Central memory CD8-positive, alpha-beta T cell (primary cell): Measurements from ENCODE around the gene PHACTR3.

Experiments used
- ATAC-seq: fragments of 150-1000 bp; cut with Tn5 transposase; replicated peaks from 2 replicates; pipeline ENCODE4 v1.10.0; 2022; ENCODE audit warnings: mild to moderate bottlenecking, moderate FRiP score, moderate number of reproducible peaks; ENCODE audit not compliant: poor library complexity, severe bottlenecking; ENCODE audit errors: extremely low read depth
- DNase-seq, 2 donors: peaks; one replicate each; pipeline ENCODE4 v3.0.0; 2021; ENCODE audit warnings: low spot score in 2 of 2
- H3K27ac Mint-ChIP-seq: one replicate; pipeline ENCODE4 v1.8.0; 2022; ENCODE audit warnings: low read depth, mild to moderate bottlenecking, moderate library complexity, mixed read lengths
- H3K27me3 Mint-ChIP-seq: one replicate; pipeline ENCODE4 v1.8.0; 2022; ENCODE audit warnings: mixed read lengths
- H3K36me3 Mint-ChIP-seq: one replicate; pipeline ENCODE4 v1.8.0; 2022; ENCODE audit warnings: mild to moderate bottlenecking, moderate library complexity, mixed read lengths; ENCODE audit not compliant: insufficient read depth
- H3K4me1 Mint-ChIP-seq: one replicate; pipeline ENCODE4 v1.8.0; 2022; ENCODE audit warnings: mixed read lengths
- H3K4me3 Mint-ChIP-seq: one replicate; pipeline ENCODE4 v1.8.0; 2022; ENCODE audit warnings: mild to moderate bottlenecking, moderate library complexity, mixed read lengths
- H3K9me3 Mint-ChIP-seq: one replicate; pipeline ENCODE4 v1.8.0; 2022; ENCODE audit warnings: mixed read lengths

The PHACTR3 gene

GRCh38 chr20:59636766-59637370 lies 32.5 kb downstream of the PHACTR3 start:
- H3K27me3 Mint-ChIP-seq, result peaks cover 14% of the 10 kb centered on the region
- no peak overlapping the region for H3K27ac Mint-ChIP-seq
- no peak overlapping the region for H3K4me3 Mint-ChIP-seq
- no peak for DNase-seq
- no peaks in the 10 kb centered on the region for H3K9me3 Mint-ChIP-seq
- H3K4me1 Mint-ChIP-seq, result no peaks in the 10 kb centered on the region
- no peak for ATAC-seq
- no peaks in the 10 kb centered on the region for H3K36me3 Mint-ChIP-seq

DNA sequence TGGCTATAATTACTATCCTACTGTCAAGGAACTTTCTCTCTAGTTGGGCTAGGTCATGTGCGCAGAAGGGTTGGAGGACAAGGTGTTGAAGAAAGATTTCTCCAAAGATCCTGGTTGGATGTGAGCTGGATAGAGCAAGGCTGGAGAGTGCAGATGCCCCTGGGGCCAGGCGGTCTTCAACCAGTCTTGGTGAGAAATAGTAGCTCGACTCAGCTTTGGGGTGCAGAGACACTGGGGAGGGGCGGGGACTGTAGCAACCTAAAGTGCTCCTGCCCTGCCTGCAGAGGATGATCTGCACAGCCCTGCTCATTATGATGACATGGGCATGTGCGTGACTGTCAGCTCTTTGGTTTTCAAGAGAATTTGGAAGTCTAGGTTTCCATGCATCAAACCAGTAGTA lies 35.9 kb downstream of the PHACTR3 start:
- DNase-seq, result no peak
- Mint-ChIP-seq H3K27me3 (no peaks in the 10 kb centered on the region), H3K4me1 (no peaks in the 10 kb centered on the region), H3K27ac (no peak overlapping the region), H3K9me3 (no peaks in the 10 kb centered on the region), H3K36me3 (no peaks in the 10 kb centered on the region), H3K4me3 (no peak overlapping the region)
- no peak for ATAC-seq

- ATAC-seq (no peak), DNase-seq (no peak)
- Mint-ChIP-seq H3K9me3 (peaks cover 8% of the 10 kb centered on the region), H3K27ac (no peak overlapping the region), H3K27me3 (peaks cover 14% of the 10 kb centered on the region), H3K4me1 (no peaks in the 10 kb centered on the region), H3K4me3 (no peak overlapping the region), H3K36me3 (no peaks in the 10 kb centered on the region)
Observed at GRCh38 chr20:59643615-59644061, 39.3 kb downstream of the PHACTR3 start.

DNA sequence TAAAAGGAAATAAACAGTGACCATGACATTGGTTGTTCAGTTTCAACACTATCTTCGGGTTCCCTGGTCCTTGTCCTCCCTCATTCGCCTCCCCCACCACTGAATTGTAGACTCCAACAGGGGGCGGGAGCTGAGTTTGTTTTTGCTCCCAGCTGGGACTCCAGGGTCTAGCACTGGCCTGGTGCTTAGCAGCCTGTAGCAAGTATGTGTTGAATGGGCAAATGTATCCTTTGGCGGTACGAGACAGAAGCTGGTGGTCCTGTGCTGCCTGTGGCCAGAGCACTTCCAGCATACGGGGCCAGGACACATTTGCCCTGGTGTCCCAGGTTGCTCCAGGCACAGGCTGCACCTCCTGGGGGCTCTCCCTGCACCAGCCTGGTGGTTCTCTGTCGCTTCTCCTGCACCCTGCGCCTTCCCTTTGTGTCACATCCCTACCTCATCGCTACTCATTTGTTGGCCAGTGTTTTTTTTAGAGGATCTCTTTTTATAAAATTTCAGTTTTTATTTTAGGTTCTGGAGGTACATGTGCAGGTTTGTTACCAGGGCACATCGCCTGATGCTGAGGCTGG lies 40.1 kb downstream of the PHACTR3 start:
- Mint-ChIP-seq H3K27me3 (peaks cover 14% of the 10 kb centered on the region), H3K36me3 (no peaks in the 10 kb centered on the region), H3K4me1 (no peaks in the 10 kb centered on the region), H3K27ac (no peak overlapping the region), H3K9me3 (peaks cover 8% of the 10 kb centered on the region), H3K4me3 (no peak overlapping the region)
- no peak for DNase-seq
- ATAC-seq, result no peak

DNA sequence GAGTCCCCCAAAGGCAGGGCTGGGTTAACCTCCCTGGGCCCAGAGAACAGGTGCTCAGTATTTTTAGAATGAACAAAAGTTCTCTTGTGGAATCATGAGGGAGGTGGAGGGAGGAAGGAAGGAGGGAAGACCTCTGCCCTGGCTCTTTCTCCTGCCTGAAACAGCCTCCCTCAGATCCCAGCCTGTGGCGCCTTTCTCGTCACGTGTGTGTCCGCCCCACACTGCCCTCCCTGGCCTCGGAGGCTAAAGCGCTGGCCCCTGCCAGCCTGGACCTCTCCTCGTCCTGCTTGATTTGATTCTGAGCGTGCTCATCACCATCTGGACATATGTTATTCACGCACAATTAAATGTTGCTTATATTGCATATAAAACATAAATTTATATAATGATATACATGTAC lies 40.9 kb downstream of the PHACTR3 start:
- H3K4me3 Mint-ChIP-seq, result no peak overlapping the region
- no peaks in the 10 kb centered on the region for H3K4me1 Mint-ChIP-seq
- H3K27me3 Mint-ChIP-seq, result peaks cover 20% of the 10 kb centered on the region
- ATAC-seq, result no peak
- no peak overlapping the region for H3K27ac Mint-ChIP-seq
- no peaks in the 10 kb centered on the region for H3K36me3 Mint-ChIP-seq
- H3K9me3 Mint-ChIP-seq, result peaks cover 8% of the 10 kb centered on the region
- no peak for DNase-seq

GRCh38 chr20:59645761-59646171 lies 41.4 kb downstream of the PHACTR3 start:
- Mint-ChIP-seq H3K27me3 (peaks cover 25% of the 10 kb centered on the region), H3K36me3 (no peaks in the 10 kb centered on the region), H3K27ac (no peak overlapping the region), H3K4me1 (no peaks in the 10 kb centered on the region), H3K4me3 (no peak overlapping the region), H3K9me3 (peaks cover 8% of the 10 kb centered on the region)
- no peak for DNase-seq
- ATAC-seq, result no peak

DNA sequence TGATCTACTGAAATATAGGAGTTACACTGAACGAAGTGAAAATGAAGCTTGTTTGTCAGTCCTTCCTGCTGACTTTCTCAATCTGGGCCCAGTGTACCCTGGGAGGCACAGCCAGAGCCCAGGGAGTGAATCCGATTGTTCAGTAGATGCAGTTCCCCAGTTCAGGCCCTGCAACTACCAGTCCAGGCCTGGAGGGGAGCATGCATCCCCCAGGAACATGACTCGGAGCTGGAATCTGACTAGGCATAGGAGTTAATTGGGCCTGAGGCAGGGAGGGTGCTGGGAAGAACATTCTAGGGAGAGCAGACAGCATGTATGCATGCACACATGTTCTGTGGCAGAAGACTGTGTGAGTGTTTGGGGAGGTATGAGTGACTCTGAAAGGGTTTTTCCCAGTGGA lies 42.1 kb downstream of the PHACTR3 start:
- ATAC-seq, result no peak
- peaks cover 8% of the 10 kb centered on the region for H3K9me3 Mint-ChIP-seq
- H3K4me1 Mint-ChIP-seq, result no peaks in the 10 kb centered on the region
- no peak overlapping the region for H3K27ac Mint-ChIP-seq
- H3K4me3 Mint-ChIP-seq, result no peak overlapping the region
- no peaks in the 10 kb centered on the region for H3K36me3 Mint-ChIP-seq
- H3K27me3 Mint-ChIP-seq, result peaks cover 32% of the 10 kb centered on the region
- DNase-seq, result no peak

DNA sequence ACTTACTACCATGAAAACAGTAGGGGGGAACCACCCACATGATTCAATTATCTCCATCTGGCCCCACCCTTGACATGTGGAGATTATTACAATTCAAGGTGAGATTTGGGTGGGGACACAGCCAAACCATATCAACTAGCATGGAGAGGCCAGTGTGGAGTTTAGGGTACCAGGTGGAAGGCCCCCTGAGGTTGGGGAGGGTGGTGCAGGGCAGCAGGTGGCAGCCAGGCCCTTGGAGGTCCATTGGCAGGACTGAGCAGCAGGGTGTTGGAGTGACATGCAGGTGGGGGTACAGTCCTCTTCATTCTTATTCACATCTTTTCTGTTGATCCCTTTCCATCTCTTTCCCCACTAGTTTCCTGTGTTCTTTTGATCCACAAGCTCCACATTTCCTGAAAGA lies 42.9 kb downstream of the PHACTR3 start:
- DNase-seq (no peak), ATAC-seq (no peak)
- Mint-ChIP-seq H3K36me3 (no peaks in the 10 kb centered on the region), H3K27me3 (peaks cover 39% of the 10 kb centered on the region), H3K4me1 (no peaks in the 10 kb centered on the region), H3K27ac (no peak overlapping the region), H3K4me3 (no peak overlapping the region), H3K9me3 (peaks cover 8% of the 10 kb centered on the region)

GRCh38 chr20:59648466-59649070 lies 44.2 kb downstream of the PHACTR3 start:
- Mint-ChIP-seq H3K4me3 (no peak overlapping the region), H3K27me3 (peaks cover 39% of the 10 kb centered on the region), H3K36me3 (no peaks in the 10 kb centered on the region), H3K4me1 (no peaks in the 10 kb centered on the region), H3K27ac (no peak overlapping the region), H3K9me3 (peaks cover 8% of the 10 kb centered on the region)
- ATAC-seq (no peak), DNase-seq (no peak)

GRCh38 chr20:59650418-59650817 lies 46.1 kb downstream of the PHACTR3 start:
- ATAC-seq (no peak), DNase-seq (no peak)
- Mint-ChIP-seq H3K4me3 (no peak overlapping the region), H3K27ac (no peak overlapping the region), H3K27me3 (peaks cover 50% of the 10 kb centered on the region), H3K9me3 (peaks cover 8% of the 10 kb centered on the region), H3K4me1 (no peaks in the 10 kb centered on the region), H3K36me3 (no peaks in the 10 kb centered on the region)

GRCh38 chr20:59652381-59652780 lies 48.0 kb downstream of the PHACTR3 start:
- H3K27ac Mint-ChIP-seq, result no peak overlapping the region
- H3K27me3 Mint-ChIP-seq, result peaks cover 46% of the 10 kb centered on the region
- H3K4me1 Mint-ChIP-seq, result no peaks in the 10 kb centered on the region
- no peak for ATAC-seq
- H3K4me3 Mint-ChIP-seq, result no peak overlapping the region
- H3K36me3 Mint-ChIP-seq, result no peaks in the 10 kb centered on the region
- DNase-seq, result no peak
- H3K9me3 Mint-ChIP-seq, result peaks cover 5% of the 10 kb centered on the region

DNA sequence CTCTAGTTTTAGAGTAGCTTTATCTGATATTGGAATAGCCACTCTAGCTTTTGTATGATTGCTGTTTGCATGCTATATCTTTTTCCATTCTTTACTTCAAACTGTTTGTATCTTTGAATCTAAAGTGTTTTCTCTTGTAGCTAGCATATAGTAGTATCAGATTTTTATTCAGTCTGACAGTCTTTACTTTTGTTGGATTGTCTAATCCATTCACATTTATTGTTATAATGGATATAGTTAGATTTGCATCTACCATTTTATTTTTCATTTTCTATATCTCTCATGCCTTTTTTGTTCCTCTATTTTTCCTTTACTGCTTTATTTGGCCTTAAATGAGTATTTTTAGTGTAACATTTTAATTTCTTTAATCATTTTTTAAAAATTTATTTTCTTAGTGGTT lies 52.1 kb downstream of the PHACTR3 start:
- H3K27me3 Mint-ChIP-seq, result peaks cover 40% of the 10 kb centered on the region
- no peak for ATAC-seq
- H3K27ac Mint-ChIP-seq, result no peak overlapping the region
- no peaks in the 10 kb centered on the region for H3K4me1 Mint-ChIP-seq
- H3K36me3 Mint-ChIP-seq, result no peaks in the 10 kb centered on the region
- peaks cover 20% of the 10 kb centered on the region for H3K9me3 Mint-ChIP-seq
- no peak overlapping the region for H3K4me3 Mint-ChIP-seq
- DNase-seq, result no peak

- no peaks in the 10 kb centered on the region for H3K36me3 Mint-ChIP-seq
- no peak for ATAC-seq
- DNase-seq, result no peak
- no peak overlapping the region for H3K27ac Mint-ChIP-seq
- no peaks in the 10 kb centered on the region for H3K4me1 Mint-ChIP-seq
- no peak overlapping the region for H3K4me3 Mint-ChIP-seq
- H3K9me3 Mint-ChIP-seq, result peaks cover 20% of the 10 kb centered on the region
- peaks cover 43% of the 10 kb centered on the region for H3K27me3 Mint-ChIP-seq
Observed at GRCh38 chr20:59657459-59658046, 53.2 kb downstream of the PHACTR3 start.
